K562 (cell line): ENCODE results near the gene GPATCH3. TPM values are rescaled to one million over a fixed set of nuclear protein-coding genes. Genes with fewer than 3 reads are reported as not detected.

Experiments used
- CBX5 ChIP-seq: IDR thresholded peaks from 2 replicates; pipeline ENCODE4 v1.6.1; 2014; ENCODE audit warnings: low read depth, borderline replicate concordance
- FOXJ2 ChIP-seq: fragments of 200-800 bp; sonication (Bioruptor generic); IDR thresholded peaks from 2 replicates; pipeline ENCODE4 v1.6.1; 2016; ENCODE audit warnings: missing genetic modification characterization, missing compliant biosample characterization
- FOXK1 ChIP-seq: sonication (generic); formaldehyde crosslinking; IDR thresholded peaks from 2 replicates; pipeline ENCODE4 v1.8.0; 2022; ENCODE audit warnings: missing genetic modification reagents, mild to moderate bottlenecking, borderline replicate concordance
- HDAC8 ChIP-seq: fragments of 450-650 bp; IDR thresholded peaks from 2 replicates; pipeline ENCODE4 v1.6.1; 2016; ENCODE audit warnings: mild to moderate bottlenecking, missing genetic modification characterization, moderate library complexity, missing compliant biosample characterization
- MAFF ChIP-seq: IDR thresholded peaks from 2 replicates; pipeline ENCODE4 v1.6.1; 2012; ENCODE audit warnings: low read length, improper control_type of control experiment
- NFE2L1 ChIP-seq: fragments of 450-650 bp; IDR thresholded peaks from 2 replicates; pipeline ENCODE4 v1.6.1; 2016; ENCODE audit warnings: missing genetic modification characterization, low read depth, mild to moderate bottlenecking, missing compliant biosample characterization, moderate library complexity, borderline replicate concordance
- PBX2 ChIP-seq, 2 experiments: IDR thresholded peaks in 1 of 2; conservative IDR thresholded peaks in 1 of 2; 2 replicates each; pipeline ENCODE4 v1.6.1; 2016; ENCODE audit warnings: low read depth in 2 of 2, mild to moderate bottlenecking in 1 of 2, missing compliant biosample characterization in 1 of 2, missing genetic modification characterization in 1 of 2, moderate library complexity in 1 of 2
- RCOR1 ChIP-seq, 2 experiments: IDR thresholded peaks; 2 replicates each; pipeline ENCODE4 v1.6.1; 2012; ENCODE audit warnings: low read depth in 2 of 2, low read length in 2 of 2, borderline replicate concordance in 1 of 2, improper control_type of control experiment in 1 of 2
- RNF2 ChIP-seq: sonication (generic); IDR thresholded peaks from 2 replicates; pipeline ENCODE4 v1.6.1; 2016
- SP2 ChIP-seq: IDR thresholded peaks from 2 replicates; pipeline ENCODE4 v1.6.1; 2011; ENCODE audit warnings: mild to moderate bottlenecking, low read depth, low read length, moderate library complexity; ENCODE audit not compliant: poor library complexity, severe bottlenecking; ENCODE audit errors: extremely low read depth
- ZNF436 ChIP-seq: fragments of 250-450, 450-650 bp; sonication (Bioruptor Pico); formaldehyde crosslinking; IDR thresholded peaks from 2 replicates; pipeline ENCODE4 v1.7.0; 2020; ENCODE audit warnings: mild to moderate bottlenecking
- ZNF707 ChIP-seq: fragments of 250-450 bp; sonication (Bioruptor Pico); conservative IDR thresholded peaks from 2 replicates; pipeline ENCODE4 v1.8.0; 2022; ENCODE audit warnings: inconsistent platforms, mild to moderate bottlenecking, moderate library complexity
- ZNF77 ChIP-seq: fragments of 250-450 bp; sonication (Bioruptor Pico); IDR thresholded peaks from 2 replicates; pipeline ENCODE4 v1.5.0; 2020
- ZNF785 ChIP-seq: fragments of 250-450 bp; sonication (Bioruptor Pico); IDR thresholded peaks from 2 replicates; pipeline ENCODE4 v1.4.0; 2020; ENCODE audit warnings: mild to moderate bottlenecking
- ZNF830 ChIP-seq: fragments of 250-450 bp; sonication (Bioruptor Pico); IDR thresholded peaks from 2 replicates; pipeline ENCODE4 v1.5.0; 2021; ENCODE audit warnings: mild to moderate bottlenecking
- polyA plus RNA-seq, 8 experiments: library from polyadenylated mRNA; depleted of rRNA in 4 of 8; stranded (reverse) in 5 of 8; unstranded in 3 of 8; fragments of >200 nt; fragmentation: Nextera tagmentation in 2 of 8; fragmentation: Illumina TruSeq in 1 of 8; extraction: Ambion mirVana in 2 of 8; extraction: Trizol in 1 of 8; gene quantifications; 2 replicates each; pipeline versions ENCODE4 v1.2.1 to v1.2.3, GENCODE V29; 2011 to 2014; ENCODE audit warnings: inconsistent platforms in 1 of 8, missing spikeins in 1 of 8
- total RNA-seq, 7 experiments: library from RNA; depleted of rRNA in 6 of 7; stranded (reverse); fragments of >200 nt in 6 of 7; fragmentation: Illumina TruSeq in 2 of 7; extraction: Trizol in 2 of 7; gene quantifications; 2 replicates each; pipeline versions ENCODE4 v1.2.1 to v1.2.3, GENCODE V29; 2011 to 2021; ENCODE audit warnings: low replicate concordance in 1 of 7
- TF ChIP-seq, protein P1 (sequence below), 2 experiments: IDR thresholded peaks; 2 replicates each; pipeline ENCODE4 v1.6.1; 2011; ENCODE audit warnings: borderline replicate concordance in 1 of 2, control low read depth in 1 of 2, low read depth in 1 of 2, low read length in 1 of 2, mild to moderate bottlenecking in 1 of 2, mixed read lengths in 1 of 2, moderate library complexity in 1 of 2; ENCODE audit not compliant: insufficient read depth in 1 of 2, insufficient read length in 1 of 2, poor library complexity in 1 of 2, severe bottlenecking in 1 of 2; ENCODE audit errors: extremely low read depth in 1 of 2
- TF ChIP-seq, protein P2 (sequence below): fragments of 250-450 bp; sonication (Bioruptor Pico); IDR thresholded peaks from 2 replicates; pipeline ENCODE4 v1.4.0; 2020; ENCODE audit warnings: mild to moderate bottlenecking, moderate library complexity, borderline replicate concordance
- TF ChIP-seq, protein P3 (sequence below): fragments of 250-450 bp; sonication (Bioruptor Pico); IDR thresholded peaks from 2 replicates; pipeline ENCODE4 v1.5.0; 2021

Gene GPATCH3
- total and polyA plus RNA-seq, 9 of the 15 experiments (the other 6 are each of a cell fraction or from before 2014, with no cell fraction given), result 1.6 to 23.0 (median 13.3) TPM

DNA sequence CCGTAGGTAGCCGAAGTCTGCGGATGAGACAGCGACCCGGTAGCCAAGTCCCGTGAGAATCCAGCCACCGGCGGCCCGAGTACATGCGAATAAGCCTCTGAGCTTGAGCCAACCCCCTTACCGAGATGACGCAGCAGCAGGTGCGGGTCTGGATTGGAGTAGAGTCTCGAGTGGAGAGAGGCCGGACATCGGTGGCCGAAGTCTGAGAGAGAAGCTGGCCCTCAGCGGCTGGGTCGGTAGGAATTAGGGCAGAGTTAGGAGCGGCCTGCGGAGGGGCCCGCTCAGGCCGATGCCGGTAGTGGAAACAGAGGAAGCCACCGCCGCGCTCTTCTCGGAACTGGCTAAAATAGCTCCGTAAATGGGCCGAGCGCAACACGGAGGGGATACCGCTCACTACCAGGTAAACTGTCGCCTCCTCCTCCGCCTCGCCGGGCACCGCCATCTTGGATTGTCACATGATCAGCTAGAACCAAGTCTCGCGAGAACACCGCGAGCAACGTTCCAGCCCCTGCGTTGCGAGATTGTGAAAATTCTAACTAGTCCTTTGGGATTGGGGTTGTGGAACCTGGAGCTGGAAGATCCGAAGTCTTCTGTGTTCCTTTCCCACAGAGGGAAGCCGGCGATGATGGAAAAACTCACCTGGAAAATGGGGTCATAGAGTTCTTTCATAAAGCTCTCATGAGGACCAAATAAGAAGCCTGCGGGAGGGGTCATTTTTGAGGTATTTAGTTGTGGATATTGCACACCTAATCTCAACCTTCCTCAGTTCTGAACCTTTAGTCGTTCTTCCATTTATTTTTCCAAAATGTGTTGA is at the start of gene GPATCH3 (continued):
- peak; percentile 21 for TF ChIP-seq SP2
- TF ChIP-seq MAFF, result peak; percentile 76; the same call in 1 of the 2 replicates
- TF ChIP-seq RCOR1 (IDR thresholded peaks at IDR 0.05; ENCODE audit: borderline replicate concordance in 1 of 2, low read depth in 2 of 2, low read length in 2 of 2), result peak in 1 of 2 experiments; percentile 63; a peak in 1 of 4 replicates
- TF ChIP-seq, protein P1, sequence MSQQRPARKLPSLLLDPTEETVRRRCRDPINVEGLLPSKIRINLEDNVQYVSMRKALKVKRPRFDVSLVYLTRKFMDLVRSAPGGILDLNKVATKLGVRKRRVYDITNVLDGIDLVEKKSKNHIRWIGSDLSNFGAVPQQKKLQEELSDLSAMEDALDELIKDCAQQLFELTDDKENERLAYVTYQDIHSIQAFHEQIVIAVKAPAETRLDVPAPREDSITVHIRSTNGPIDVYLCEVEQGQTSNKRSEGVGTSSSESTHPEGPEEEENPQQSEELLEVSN (IDR thresholded peaks at IDR 0.05; ENCODE audit: borderline replicate concordance in 1 of 2, extremely low read depth in 1 of 2, insufficient read depth in 1 of 2, insufficient read length in 1 of 2, low read depth in 1 of 2, low read length in 1 of 2, poor library complexity in 1 of 2, severe bottlenecking in 1 of 2), result peak in 1 of 2 experiments; percentile 27
- TF ChIP-seq, protein P2, sequence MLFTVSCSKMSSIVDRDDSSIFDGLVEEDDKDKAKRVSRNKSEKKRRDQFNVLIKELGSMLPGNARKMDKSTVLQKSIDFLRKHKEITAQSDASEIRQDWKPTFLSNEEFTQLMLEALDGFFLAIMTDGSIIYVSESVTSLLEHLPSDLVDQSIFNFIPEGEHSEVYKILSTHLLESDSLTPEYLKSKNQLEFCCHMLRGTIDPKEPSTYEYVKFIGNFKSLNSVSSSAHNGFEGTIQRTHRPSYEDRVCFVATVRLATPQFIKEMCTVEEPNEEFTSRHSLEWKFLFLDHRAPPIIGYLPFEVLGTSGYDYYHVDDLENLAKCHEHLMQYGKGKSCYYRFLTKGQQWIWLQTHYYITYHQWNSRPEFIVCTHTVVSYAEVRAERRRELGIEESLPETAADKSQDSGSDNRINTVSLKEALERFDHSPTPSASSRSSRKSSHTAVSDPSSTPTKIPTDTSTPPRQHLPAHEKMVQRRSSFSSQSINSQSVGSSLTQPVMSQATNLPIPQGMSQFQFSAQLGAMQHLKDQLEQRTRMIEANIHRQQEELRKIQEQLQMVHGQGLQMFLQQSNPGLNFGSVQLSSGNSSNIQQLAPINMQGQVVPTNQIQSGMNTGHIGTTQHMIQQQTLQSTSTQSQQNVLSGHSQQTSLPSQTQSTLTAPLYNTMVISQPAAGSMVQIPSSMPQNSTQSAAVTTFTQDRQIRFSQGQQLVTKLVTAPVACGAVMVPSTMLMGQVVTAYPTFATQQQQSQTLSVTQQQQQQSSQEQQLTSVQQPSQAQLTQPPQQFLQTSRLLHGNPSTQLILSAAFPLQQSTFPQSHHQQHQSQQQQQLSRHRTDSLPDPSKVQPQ (CRISPR knock-in tag), result no peak
- TF ChIP-seq ZNF830 (CRISPR knock-in tag), result no peak
- 0 out of 2 replicates have a peak, but pooled peaks have one; percentile 78 for TF ChIP-seq FOXK1 (CRISPR knock-in tag)
- TF ChIP-seq NFE2L1, result no peak
- no peak for TF ChIP-seq ZNF77 (CRISPR knock-in tag)
- TF ChIP-seq ZNF707 (CRISPR knock-in tag), result 0 out of 2 replicates have a peak, but pooled peaks have one; percentile 35
- TF ChIP-seq CBX5, result no peak
- peak; percentile 75 for TF ChIP-seq RNF2
- TF ChIP-seq FOXJ2 (tag), result no peak; the same call in 1 of the 2 replicates
- TF ChIP-seq PBX2 (CRISPR knock-in tag; IDR thresholded peaks at IDR 0.05; ENCODE audit: low read depth), result no peak
- TF ChIP-seq PBX2 (tag; conservative IDR thresholded peaks at IDR 0.05; ENCODE audit: low read depth), result no peak
- peak; percentile 45; the same call in 1 of the 2 replicates for TF ChIP-seq ZNF436 (CRISPR knock-in tag)
- TF ChIP-seq HDAC8 (tag), result no peak
- TF ChIP-seq ZNF785 (CRISPR knock-in tag), result no peak
- TF ChIP-seq, protein P3, sequence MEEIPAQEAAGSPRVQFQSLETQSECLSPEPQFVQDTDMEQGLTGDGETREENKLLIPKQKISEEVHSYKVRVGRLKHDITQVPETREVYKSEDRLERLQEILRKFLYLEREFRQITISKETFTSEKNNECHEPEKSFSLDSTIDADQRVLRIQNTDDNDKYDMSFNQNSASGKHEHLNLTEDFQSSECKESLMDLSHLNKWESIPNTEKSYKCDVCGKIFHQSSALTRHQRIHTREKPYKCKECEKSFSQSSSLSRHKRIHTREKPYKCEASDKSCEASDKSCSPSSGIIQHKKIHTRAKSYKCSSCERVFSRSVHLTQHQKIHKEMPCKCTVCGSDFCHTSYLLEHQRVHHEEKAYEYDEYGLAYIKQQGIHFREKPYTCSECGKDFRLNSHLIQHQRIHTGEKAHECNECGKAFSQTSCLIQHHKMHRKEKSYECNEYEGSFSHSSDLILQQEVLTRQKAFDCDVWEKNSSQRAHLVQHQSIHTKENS (CRISPR knock-in tag), result no peak
